Upper lobe of left lung (tissue), 4 donors: Measurements from ENCODE around the gene BLCAP.

Experiments
- CTCF ChIP-seq, 6 experiments: fragments of 450-650 bp in 4 of 6; fragments of 200-600 bp in 2 of 6; sonication (generic) in 2 of 6; IDR thresholded peaks; one replicate each; pipeline ENCODE4 v1.5.1; 2016 to 2019; ENCODE audit warnings: antibody characterized with exemption in 6 of 6
- EP300 ChIP-seq, 4 donors: sonication (generic); formaldehyde crosslinking; IDR thresholded peaks; one replicate each; pipeline ENCODE4 v1.5.1; 2017; ENCODE audit warnings: antibody characterized with exemption in 4 of 4, control low read depth in 2 of 4

GRCh38 chr20:37525810-37526209, 1.9 kb downstream of the BLCAP start:
- TF ChIP-seq CTCF (IDR thresholded peaks at IDR 0.05) (no peak), EP300 (IDR thresholded peaks at IDR 0.05) (no peak)
